H9 (cell line): Measurements from ENCODE around the gene DPCD. TPM values are rescaled to one million over a fixed set of nuclear protein-coding genes. Genes with fewer than 3 reads are reported as not detected.

ENCODE experiments used
- DNase-seq: peaks from one replicate; pipeline ENCODE4 v3.0.0-alpha.2; 2017
- H2AFZ ChIP-seq: one replicate; pipeline ENCODE4 v1.6.1; 2013; ENCODE audit warnings: mild to moderate bottlenecking, low read length, control low read depth, moderate library complexity
- H2AK5ac ChIP-seq: 2 replicates; pipeline ENCODE4 v1.6.1; 2013; ENCODE audit warnings: low read length, control low read depth, mixed read lengths; ENCODE audit not compliant: insufficient read length
- H2BK120ac ChIP-seq: one replicate; pipeline ENCODE4 v1.6.1; 2013; ENCODE audit warnings: low read depth, mild to moderate bottlenecking, low read length, control low read depth, inconsistent platforms; ENCODE audit not compliant: poor library complexity, severe bottlenecking
- H2BK12ac ChIP-seq: 2 replicates; pipeline ENCODE4 v1.6.1; 2013; ENCODE audit warnings: low read length, control low read depth, mixed read lengths, low read depth; ENCODE audit not compliant: insufficient read length
- H2BK15ac ChIP-seq: 2 replicates; pipeline ENCODE4 v1.6.1; 2013; ENCODE audit warnings: low read depth, low read length, control low read depth
- H2BK20ac ChIP-seq: one replicate; pipeline ENCODE4 v1.6.1; 2013; ENCODE audit warnings: low read depth, mild to moderate bottlenecking, low read length, control low read depth, inconsistent platforms; ENCODE audit not compliant: poor library complexity, severe bottlenecking
- H2BK5ac ChIP-seq: 2 replicates; pipeline ENCODE4 v1.6.1; 2013; ENCODE audit warnings: low read length, control low read depth, mixed read lengths; ENCODE audit not compliant: insufficient read length
- H3K14ac ChIP-seq: 2 replicates; pipeline ENCODE4 v1.6.1; 2013; ENCODE audit warnings: low read length, control low read depth; ENCODE audit not compliant: insufficient read depth
- H3K18ac ChIP-seq: 2 replicates; pipeline ENCODE4 v1.6.1; 2013; ENCODE audit warnings: low read depth, mild to moderate bottlenecking, mixed read lengths, low read length, control low read depth; ENCODE audit not compliant: insufficient read length
- H3K23ac ChIP-seq: 2 replicates; pipeline ENCODE4 v1.6.1; 2013; ENCODE audit warnings: low read length, control low read depth, mixed read lengths, low read depth; ENCODE audit not compliant: insufficient read length
- H3K23me2 ChIP-seq: 2 replicates; pipeline ENCODE4 v1.6.1; 2013; ENCODE audit warnings: low read depth, mild to moderate bottlenecking, mixed read lengths, low read length, control low read depth; ENCODE audit not compliant: insufficient read length, poor library complexity, severe bottlenecking
- H3K27ac ChIP-seq: 2 replicates; pipeline ENCODE4 v1.5.1; 2013; ENCODE audit warnings: low read length, control low read depth, mixed read lengths, low read depth; ENCODE audit not compliant: insufficient read length
- H3K27me3 ChIP-seq: 2 replicates; pipeline ENCODE4 v1.6.1; 2013; ENCODE audit warnings: low read length, control low read depth, inconsistent platforms; ENCODE audit not compliant: insufficient read depth
- H3K4ac ChIP-seq: 2 replicates; pipeline ENCODE4 v1.6.1; 2013; ENCODE audit warnings: low read depth, mild to moderate bottlenecking, control low read depth, inconsistent platforms, low read length, moderate library complexity
- H3K4me1 ChIP-seq: 2 replicates; pipeline ENCODE4 v1.6.1; 2013; ENCODE audit warnings: low read length, control low read depth, inconsistent platforms; ENCODE audit not compliant: insufficient read depth
- H3K4me2 ChIP-seq: 2 replicates; pipeline ENCODE4 v1.6.1; 2013; ENCODE audit warnings: low read length, control low read depth, mixed read lengths; ENCODE audit not compliant: insufficient read length, insufficient read depth
- H3K56ac ChIP-seq: 2 replicates; pipeline ENCODE4 v1.6.1; 2013; ENCODE audit warnings: low read depth, mild to moderate bottlenecking, mixed read lengths, low read length, control low read depth; ENCODE audit not compliant: insufficient read length
- H3K79me1 ChIP-seq: 2 replicates; pipeline ENCODE4 v1.6.1; 2013; ENCODE audit warnings: low read depth, mild to moderate bottlenecking, moderate library complexity, low read length, control low read depth, inconsistent platforms; ENCODE audit not compliant: insufficient read depth, poor library complexity, severe bottlenecking
- H3K79me2 ChIP-seq: 2 replicates; pipeline ENCODE4 v1.6.1; 2013; ENCODE audit warnings: low read length, control low read depth, inconsistent platforms; ENCODE audit not compliant: insufficient read depth
- H3K9ac ChIP-seq: 2 replicates; pipeline ENCODE4 v1.6.1; 2013; ENCODE audit warnings: low read length, control low read depth, mixed read lengths; ENCODE audit not compliant: insufficient read length; ENCODE audit errors: extremely low read depth
- H3K9me3 ChIP-seq: one replicate; pipeline ENCODE4 v1.6.1; 2013; ENCODE audit warnings: low read depth, low read length, inconsistent platforms; ENCODE audit not compliant: control insufficient read depth
- H3T11ph ChIP-seq: one replicate; pipeline ENCODE4 v1.6.1; 2013; ENCODE audit warnings: mild to moderate bottlenecking, low read length, control low read depth, inconsistent platforms
- H4K20me1 ChIP-seq: one replicate; pipeline ENCODE4 v1.6.1; 2013; ENCODE audit not compliant: control insufficient read depth, insufficient read length, insufficient read depth
- H4K5ac ChIP-seq: 2 replicates; pipeline ENCODE4 v1.6.1; 2013; ENCODE audit warnings: low read depth, mild to moderate bottlenecking, mixed read lengths, low read length, control low read depth; ENCODE audit not compliant: insufficient read length
- H4K8ac ChIP-seq: replicated peaks from 2 replicates; pipeline ENCODE4 v1.6.1; 2013; ENCODE audit warnings: low read length, control low read depth, mixed read lengths, low read depth; ENCODE audit not compliant: insufficient read length
- H4K91ac ChIP-seq: 2 replicates; pipeline ENCODE4 v1.6.1; 2013; ENCODE audit warnings: low read depth, mild to moderate bottlenecking, moderate library complexity, mixed read lengths, low read length, control low read depth; ENCODE audit not compliant: insufficient read length
- H3K27ac Mint-ChIP-seq, 3 experiments: 2 replicates in 2 of 3; 3 replicates in 1 of 3; pipeline ENCODE4 v1.8.0; 2020 to 2021; ENCODE audit warnings: mixed read lengths in 3 of 3, mild to moderate bottlenecking in 1 of 3, moderate library complexity in 1 of 3
- H3K27me3 Mint-ChIP-seq: 2 replicates; pipeline ENCODE4 v1.8.0; 2021; ENCODE audit warnings: low read depth, mild to moderate bottlenecking, moderate library complexity, mixed read lengths
- H3K36me3 Mint-ChIP-seq, 3 experiments: 2 replicates in 2 of 3; 3 replicates in 1 of 3; pipeline ENCODE4 v1.8.0; 2020 to 2021; ENCODE audit warnings: low read depth in 3 of 3, mixed read lengths in 3 of 3; ENCODE audit not compliant: insufficient read depth in 1 of 3
- H3K4me1 Mint-ChIP-seq, 2 experiments: 2 replicates each; pipeline ENCODE4 v1.8.0; 2020; ENCODE audit warnings: mixed read lengths in 2 of 2
- H3K4me3 Mint-ChIP-seq, 2 experiments: 2 replicates in 1 of 2; 3 replicates in 1 of 2; pipeline ENCODE4 v1.8.0; 2020 to 2021; ENCODE audit warnings: mild to moderate bottlenecking in 2 of 2, mixed read lengths in 2 of 2, moderate library complexity in 1 of 2
- H3K9me3 Mint-ChIP-seq, 2 experiments: 2 replicates in 1 of 2; 3 replicates in 1 of 2; pipeline ENCODE4 v1.8.0; 2020; ENCODE audit warnings: mild to moderate bottlenecking in 2 of 2, mixed read lengths in 2 of 2, moderate library complexity in 1 of 2
- CTCF ChIP-seq: fragments of 200-600 bp; sonication (generic); conservative IDR thresholded peaks from 3 replicates; pipeline ENCODE4 v1.8.0; 2021; ENCODE audit warnings: antibody characterized with exemption, mild to moderate bottlenecking
- WGBS: extraction: QIAGEN DNeasy Blood & Tissue Kit; methylation state at CpG from one replicate; pipeline ENCODE4 v1.1.7; 2013; ENCODE audit warnings: missing lambda C conversion rate, low lambda C conversion rate, mixed read lengths; ENCODE audit not compliant: insufficient read length; ENCODE audit errors: extremely low coverage; 5-methylcytosine and 5-hydroxymethylcytosine counted together
- total RNA-seq: library from RNA; stranded (reverse); gene quantifications from 2 replicates; pipeline ENCODE4 v1.2.1, GENCODE V29; 2021

DPCD gene
- total RNA-seq, 1 experiment from 2014 or later: 21.8 TPM

- no peak for TF ChIP-seq CTCF
- H3K79me1 ChIP-seq: no peaks in the 10 kb centered on the region
- no peak overlapping the region for H3T11ph ChIP-seq
- no CpG with 5 or more reads among the region's 25 CpGs for WGBS
- no peak overlapping the region for H2AK5ac ChIP-seq
- no peak overlapping the region for H3K4me2 ChIP-seq
- H3K9ac ChIP-seq: no peak overlapping the region
- H3K14ac ChIP-seq: no peak overlapping the region
- peaks cover 6% of the 10 kb centered on the region; the same call in 1 of the 2 replicates for H3K27me3 ChIP-seq
- no peak overlapping the region for H2BK20ac ChIP-seq
- H3K23me2 ChIP-seq: peaks cover 16% of the 10 kb centered on the region
- Mint-ChIP-seq H3K4me3 (no peak overlapping the region), H3K27me3 (peaks cover 50% of the 10 kb centered on the region), H3K9me3 (peaks cover 3 to 8% of the 10 kb centered on the region in 2 experiments; a peak in 4 of 5 replicates), H3K27ac (no peak overlapping the region; a peak in 1 of 7 replicates), H3K4me1 (peaks cover 21 to 32% of the 10 kb centered on the region in 2 experiments), H3K36me3 (peaks cover 14 to 27% (median 25%) of the 10 kb centered on the region in 3 experiments)
- H4K91ac ChIP-seq: no peak overlapping the region
- no peak overlapping the region for H2BK12ac ChIP-seq
- no peak overlapping the region for H2AFZ ChIP-seq
- H2BK120ac ChIP-seq: no peak overlapping the region
- no peak for DNase-seq
- no peak overlapping the region for H3K23ac ChIP-seq
- H3K4me1 ChIP-seq: no peaks in the 10 kb centered on the region
- H3K9me3 ChIP-seq: no peaks in the 10 kb centered on the region
- no peak overlapping the region for H4K5ac ChIP-seq
- no peak overlapping the region for H4K8ac ChIP-seq
- H3K4ac ChIP-seq: no peak overlapping the region
- no peaks in the 10 kb centered on the region for H3K79me2 ChIP-seq
- no peak overlapping the region for H2BK15ac ChIP-seq
- H2BK5ac ChIP-seq: no peak overlapping the region
- H3K27ac ChIP-seq: no peak overlapping the region
- peak overlapping the region; percentile 9 for H3K18ac ChIP-seq
- no peaks in the 10 kb centered on the region for H4K20me1 ChIP-seq
- H3K56ac ChIP-seq: no peak overlapping the region
Measured at GRCh38 chr10:101573885-101574753, 14.0 kb upstream of the DPCD start.
